Activated CD4-positive, alpha-beta memory T cell treated with anti-CD3 and anti-CD28 coated beads, Interleukin-2, amount 10 ng/mL, durations not matched to agents 7 days and 5 days (primary cell): Measurements from ENCODE around the gene ABHD10. TPM values are rescaled to one million over a fixed set of nuclear protein-coding genes. Genes with fewer than 3 reads are reported as not detected.

ENCODE experiments used
- CTCF ChIA-PET: fragments of 350-600 bp; sonication (Branson Sonifier 250); formaldehyde crosslinking; loops from one replicate; lab custom pipeline; 2021; ENCODE audit warnings: antibody characterized with exemption, inconsistent platforms; lab: Charles Lee
- POLR2A ChIA-PET: fragments of 350-600 bp; sonication (Branson Sonifier 250); formaldehyde crosslinking; loops from one replicate; lab custom pipeline; 2021; ENCODE audit warnings: antibody characterized with exemption; lab: Charles Lee
- DNase-seq: peaks from one replicate; pipeline ENCODE4 v3.0.0-alpha.2; 2020
- H3K27ac Mint-ChIP-seq: one replicate; pipeline ENCODE4 v1.8.0; 2021; ENCODE audit warnings: mild to moderate bottlenecking, mixed read lengths
- H3K27me3 Mint-ChIP-seq: one replicate; pipeline ENCODE4 v1.8.0; 2021; ENCODE audit warnings: mixed read lengths
- H3K36me3 Mint-ChIP-seq: one replicate; pipeline ENCODE4 v1.8.0; 2021; ENCODE audit warnings: low read depth, mixed read lengths
- H3K4me1 Mint-ChIP-seq: one replicate; pipeline ENCODE4 v1.8.0; 2021; ENCODE audit warnings: mixed read lengths
- H3K4me3 Mint-ChIP-seq: one replicate; pipeline ENCODE4 v1.8.0; 2021; ENCODE audit warnings: mild to moderate bottlenecking, mixed read lengths
- H3K9me3 Mint-ChIP-seq: one replicate; pipeline ENCODE4 v1.8.0; 2021; ENCODE audit warnings: mixed read lengths
- total RNA-seq, 2 experiments: library from RNA; stranded (reverse); gene quantifications; one replicate each; pipeline ENCODE4 v1.2.3, GENCODE V29; 2021

The ABHD10 gene
- total RNA-seq, 2 experiments from 2014 or later = 40.4 to 44.7 TPM

GRCh38 chr3:112004669-112005068, 25.8 kb downstream of the ABHD10 start:
- Mint-ChIP-seq H3K4me1 (peaks cover 29% of the 10 kb centered on the region), H3K9me3 (no peaks in the 10 kb centered on the region), H3K27ac (no peak overlapping the region), H3K4me3 (no peak overlapping the region), H3K27me3 (no peaks in the 10 kb centered on the region), H3K36me3 (no peaks in the 10 kb centered on the region)
- CTCF ChIA-PET = interaction anchor here (1.2 to 4.3 kb wide), 3 partner anchors 8 to 37 kb away, joined by 3 to 32 read pairs (median 5); no protein-coding TSS in a partner anchor
- DNase-seq = no peak
- POLR2A ChIA-PET = interaction anchor here (1.4 kb wide), 1 partner anchor 9 kb away, joined by 5 read pairs; no protein-coding TSS in a partner anchor

- H3K27me3 Mint-ChIP-seq = no peaks in the 10 kb centered on the region
- ChIA-PET CTCF (interaction anchor here (1.2 to 4.3 kb wide), 2 partner anchors 8 to 38 kb away, joined by 3 to 32 read pairs; no protein-coding TSS in a partner anchor), POLR2A (interaction anchor here (1.4 kb wide), 1 partner anchor 8 kb away, joined by 5 read pairs; no protein-coding TSS in a partner anchor)
- no peak overlapping the region for H3K27ac Mint-ChIP-seq
- DNase-seq = no peak
- peaks cover 29% of the 10 kb centered on the region for H3K4me1 Mint-ChIP-seq
- no peak overlapping the region for H3K4me3 Mint-ChIP-seq
- no peaks in the 10 kb centered on the region for H3K36me3 Mint-ChIP-seq
- no peaks in the 10 kb centered on the region for H3K9me3 Mint-ChIP-seq
Observed at GRCh38 chr3:112005091-112005672, 26.4 kb downstream of the ABHD10 start.

GRCh38 chr3:112007633-112008032, 28.8 kb downstream of the ABHD10 start:
- Mint-ChIP-seq H3K36me3 (no peaks in the 10 kb centered on the region), H3K4me3 (no peak overlapping the region), H3K9me3 (no peaks in the 10 kb centered on the region), H3K4me1 (peaks cover 24% of the 10 kb centered on the region), H3K27ac (no peak overlapping the region), H3K27me3 (no peaks in the 10 kb centered on the region)
- ChIA-PET POLR2A (interaction anchor here (1.3 kb wide), 1 partner anchor 29 kb away, joined by 3 read pairs; the partner anchor contains the start of gene ABHD10), CTCF (interaction anchor here (3.3 kb wide), 1 partner anchor 19 kb away, joined by 15 read pairs; no protein-coding TSS in a partner anchor)
- DNase-seq = no peak

DNA sequence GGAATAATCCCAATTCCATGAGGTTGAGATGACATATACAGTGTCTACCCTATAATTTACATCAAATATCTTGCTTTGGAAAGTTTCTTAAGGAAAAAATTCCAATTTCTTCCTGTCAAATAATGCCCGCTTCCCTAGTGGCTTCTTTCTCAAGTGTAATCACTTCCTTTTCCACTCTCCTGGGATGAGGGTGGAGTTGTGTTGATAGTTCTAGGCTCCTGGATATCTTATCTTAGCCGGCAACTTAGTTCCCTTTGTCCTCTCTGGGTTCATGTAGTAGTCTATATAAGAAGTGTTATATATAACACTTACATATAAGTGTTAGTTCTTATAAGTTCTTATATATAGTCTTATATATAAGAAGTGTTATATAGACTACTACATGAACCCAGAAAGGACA, 30.8 kb downstream of the ABHD10 start:
- no peaks in the 10 kb centered on the region for H3K36me3 Mint-ChIP-seq
- H3K4me1 Mint-ChIP-seq = peaks cover 20% of the 10 kb centered on the region
- no peaks in the 10 kb centered on the region for H3K27me3 Mint-ChIP-seq
- ChIA-PET POLR2A (no interaction called here), CTCF (interaction anchor here (0.7 to 8.2 kb wide), 2 partner anchors 18 to 293 kb away, joined by 3 to 202 read pairs; no protein-coding TSS in a partner anchor)
- no peak overlapping the region for H3K27ac Mint-ChIP-seq
- H3K9me3 Mint-ChIP-seq = no peaks in the 10 kb centered on the region
- H3K4me3 Mint-ChIP-seq = no peak overlapping the region
- no peak for DNase-seq

DNA sequence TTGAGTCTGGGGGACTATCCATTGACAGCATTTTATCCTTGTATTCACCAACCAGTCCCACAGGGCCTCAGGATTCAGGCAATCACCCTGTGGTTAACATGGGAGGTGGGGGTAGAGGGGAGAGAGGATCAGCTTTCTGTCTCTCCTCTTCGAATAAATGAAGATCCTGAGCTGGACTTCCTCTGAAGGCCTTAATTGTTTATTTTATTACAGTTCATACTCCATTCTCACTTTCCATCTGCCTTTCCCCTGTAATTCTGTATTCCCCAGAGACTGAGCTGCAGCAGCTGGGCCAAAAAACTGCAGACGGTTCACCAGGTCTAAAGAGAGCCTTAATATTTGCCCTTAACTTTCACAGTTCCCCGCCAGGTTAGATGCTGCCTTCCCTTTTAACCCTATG, 31.8 kb downstream of the ABHD10 start:
- no peak for DNase-seq
- H3K9me3 Mint-ChIP-seq = no peaks in the 10 kb centered on the region
- no peak overlapping the region for H3K27ac Mint-ChIP-seq
- POLR2A ChIA-PET = no interaction called here
- peaks cover 17% of the 10 kb centered on the region for H3K4me1 Mint-ChIP-seq
- H3K4me3 Mint-ChIP-seq = no peak overlapping the region
- CTCF ChIA-PET = interaction anchor here (4.2 to 8.2 kb wide), 2 partner anchors 19 to 293 kb away, joined by 87 to 202 read pairs; no protein-coding TSS in a partner anchor
- no peaks in the 10 kb centered on the region for H3K27me3 Mint-ChIP-seq
- no peaks in the 10 kb centered on the region for H3K36me3 Mint-ChIP-seq

- no peak for DNase-seq
- H3K4me3 Mint-ChIP-seq = no peak overlapping the region
Observed at GRCh38 chr3:112011376-112011940, 32.6 kb downstream of the ABHD10 start.

GRCh38 chr3:112012205-112012992, 33.6 kb downstream of the ABHD10 start:
- Mint-ChIP-seq H3K36me3 (no peaks in the 10 kb centered on the region), H3K4me1 (peaks cover 17% of the 10 kb centered on the region), H3K27me3 (no peaks in the 10 kb centered on the region), H3K4me3 (no peak overlapping the region), H3K27ac (no peak overlapping the region), H3K9me3 (no peaks in the 10 kb centered on the region)
- no peak for DNase-seq
- POLR2A ChIA-PET = interaction anchor here (1.5 kb wide), 1 partner anchor 23 kb away, joined by 7 read pairs; no protein-coding TSS in a partner anchor
- CTCF ChIA-PET = interaction anchor here (1.2 to 8.2 kb wide), 16 partner anchors 9 to 464 kb away, joined by 3 to 202 read pairs (median 10); partner anchors contain the start of genes ABHD10 and TMPRSS7

More at GRCh38 chr3:112011376-112011940, 32.6 kb downstream of the ABHD10 start:
- Mint-ChIP-seq H3K27me3 (no peaks in the 10 kb centered on the region), H3K4me1 (peaks cover 17% of the 10 kb centered on the region), H3K36me3 (no peaks in the 10 kb centered on the region), H3K9me3 (no peaks in the 10 kb centered on the region), H3K27ac (no peak overlapping the region)
- CTCF ChIA-PET = interaction anchor here (4.2 to 8.2 kb wide), 2 partner anchors 20 to 294 kb away, joined by 87 to 202 read pairs; no protein-coding TSS in a partner anchor
- POLR2A ChIA-PET = no interaction called here

- peak; percentile 75 for DNase-seq
- Mint-ChIP-seq H3K9me3 (no peaks in the 10 kb centered on the region), H3K4me3 (no peak overlapping the region), H3K36me3 (no peaks in the 10 kb centered on the region), H3K4me1 (peaks cover 17% of the 10 kb centered on the region), H3K27ac (no peak overlapping the region), H3K27me3 (no peaks in the 10 kb centered on the region)
- CTCF ChIA-PET = interaction anchor here (0.5 to 8.2 kb wide), 45 partner anchors 10 to 465 kb away, joined by 3 to 202 read pairs (median 3); partner anchors contain the start of genes ABHD10, C3orf52, PHLDB2 and TMPRSS7
- POLR2A ChIA-PET = interaction anchor here (0.7 to 1.5 kb wide), 5 partner anchors 8 to 34 kb away, joined by 3 to 12 read pairs (median 5); partner anchors contain the start of gene ABHD10
Observed at GRCh38 chr3:112013058-112013783, 34.4 kb downstream of the ABHD10 start.

- no peak overlapping the region for H3K4me3 Mint-ChIP-seq
- ChIA-PET POLR2A (interaction anchor here (0.7 to 1.5 kb wide), 5 partner anchors 9 to 35 kb away, joined by 3 to 12 read pairs (median 5); partner anchors contain the start of gene ABHD10), CTCF (interaction anchor here (0.5 to 8.2 kb wide), 44 partner anchors 10 to 465 kb away, joined by 3 to 202 read pairs (median 3); partner anchors contain the start of genes ABHD10, C3orf52, PHLDB2 and TMPRSS7)
Observed at GRCh38 chr3:112013784-112014143, 34.9 kb downstream of the ABHD10 start.

GRCh38 chr3:112017091-112017490, 38.3 kb downstream of the ABHD10 start:
- Mint-ChIP-seq H3K4me3 (no peak overlapping the region), H3K9me3 (no peaks in the 10 kb centered on the region), H3K4me1 (peaks cover 17% of the 10 kb centered on the region), H3K36me3 (no peaks in the 10 kb centered on the region), H3K27ac (no peak overlapping the region), H3K27me3 (no peaks in the 10 kb centered on the region)
- DNase-seq = no peak
- CTCF ChIA-PET = interaction anchor here (0.7 to 8.2 kb wide), 3 partner anchors 26 to 302 kb away, joined by 3 to 202 read pairs (median 12); no protein-coding TSS in a partner anchor
- POLR2A ChIA-PET = no interaction called here

More at GRCh38 chr3:112013784-112014143, 34.9 kb downstream of the ABHD10 start:
- Mint-ChIP-seq H3K36me3 (no peaks in the 10 kb centered on the region), H3K27me3 (no peaks in the 10 kb centered on the region), H3K9me3 (no peaks in the 10 kb centered on the region), H3K27ac (no peak overlapping the region), H3K4me1 (peaks cover 17% of the 10 kb centered on the region)
- DNase-seq = no peak

GRCh38 chr3:112018712-112019111, 39.9 kb downstream of the ABHD10 start:
- H3K9me3 Mint-ChIP-seq = no peaks in the 10 kb centered on the region
- ChIA-PET POLR2A (no interaction called here), CTCF (no interaction called here)
- no peak overlapping the region for H3K27ac Mint-ChIP-seq
- DNase-seq = no peak
- peaks cover 5% of the 10 kb centered on the region for H3K4me1 Mint-ChIP-seq
- no peak overlapping the region for H3K4me3 Mint-ChIP-seq
- no peaks in the 10 kb centered on the region for H3K27me3 Mint-ChIP-seq
- H3K36me3 Mint-ChIP-seq = no peaks in the 10 kb centered on the region

GRCh38 chr3:112019716-112020115, 40.9 kb downstream of the ABHD10 start:
- ChIA-PET POLR2A (no interaction called here), CTCF (no interaction called here)
- no peak for DNase-seq
- no peaks in the 10 kb centered on the region for H3K27me3 Mint-ChIP-seq
- H3K36me3 Mint-ChIP-seq = no peaks in the 10 kb centered on the region
- no peak overlapping the region for H3K27ac Mint-ChIP-seq
- no peak overlapping the region for H3K4me3 Mint-ChIP-seq
- H3K4me1 Mint-ChIP-seq = no peaks in the 10 kb centered on the region
- H3K9me3 Mint-ChIP-seq = no peaks in the 10 kb centered on the region
